Measurements from ENCODE around the gene HEPACAM. TPM values are rescaled to one million over a fixed set of nuclear protein-coding genes. Genes with fewer than 3 reads are reported as not detected.
A peak's percentile ranks its signal among the peaks of the same experiment; 100 is the strongest.

HEPACAM gene
- total RNA-seq, 1 donor from 2014 or later: 3.4 TPM

DNA sequence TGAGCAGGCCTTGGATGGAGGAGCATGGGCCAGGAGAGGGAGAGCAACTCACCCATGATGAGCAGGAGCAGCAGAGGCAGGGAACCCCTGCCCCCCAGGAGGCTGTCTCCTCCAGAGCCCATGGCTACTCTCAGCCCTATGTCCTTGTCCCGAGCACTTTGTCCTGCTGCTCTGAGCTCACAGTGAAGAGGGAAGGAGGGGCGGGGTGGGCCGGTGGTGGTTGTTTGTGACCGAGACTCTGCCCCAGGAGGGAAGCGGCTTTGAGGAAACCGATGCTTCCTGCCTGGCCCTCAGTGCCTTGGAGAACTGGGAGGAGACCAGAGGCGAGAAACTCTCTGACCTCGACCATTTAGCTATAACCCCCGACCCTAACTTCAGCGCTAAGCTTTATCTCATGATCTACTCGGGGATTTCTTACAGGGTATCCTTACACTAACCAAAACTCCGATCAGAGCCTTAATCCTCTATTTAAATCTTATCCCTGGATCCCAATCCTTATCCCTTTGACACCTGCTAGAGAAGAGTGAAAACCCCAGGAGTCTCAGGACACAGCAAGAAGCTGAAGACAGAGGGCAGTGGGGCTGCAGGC is 38.1 kb downstream of the HEPACAM start, which contains the start of gene ROBO4:
Gene ROBO4, minus strand, starts transcription at position 192 of the 589 bp plus-strand sequence. Its CDS starts 70 bp downstream, at position 122.
- Histone ChIP-seq H3K36me3 (no peaks in the 10 kb centered on the region), H3K9me3 (no peaks in the 10 kb centered on the region), H3K4me1 (peaks cover 9% of the 10 kb centered on the region), H3K4me3 (peak within 1 kb of the TSS; percentile 12 to 30), H3K27me3 (no peaks in the 10 kb centered on the region), H3K27ac (peak within 1 kb of the TSS; percentile 60)
- peak; percentile 81 to 85 for DNase-seq (ENCODE audit: extremely low spot score in 2 of 2)
- TF ChIP-seq POLR2AphosphoS5 (IDR thresholded peaks at IDR 0.05; ENCODE audit: insufficient read depth in 1 of 2, low read depth in 1 of 2): no peak
- no peak for TF ChIP-seq CTCF (IDR thresholded peaks at IDR 0.05)
- TF ChIP-seq POLR2A (IDR thresholded peaks at IDR 0.05): no peak
- intact Hi-C loops (cut with DNase I): no loop called here

DNA sequence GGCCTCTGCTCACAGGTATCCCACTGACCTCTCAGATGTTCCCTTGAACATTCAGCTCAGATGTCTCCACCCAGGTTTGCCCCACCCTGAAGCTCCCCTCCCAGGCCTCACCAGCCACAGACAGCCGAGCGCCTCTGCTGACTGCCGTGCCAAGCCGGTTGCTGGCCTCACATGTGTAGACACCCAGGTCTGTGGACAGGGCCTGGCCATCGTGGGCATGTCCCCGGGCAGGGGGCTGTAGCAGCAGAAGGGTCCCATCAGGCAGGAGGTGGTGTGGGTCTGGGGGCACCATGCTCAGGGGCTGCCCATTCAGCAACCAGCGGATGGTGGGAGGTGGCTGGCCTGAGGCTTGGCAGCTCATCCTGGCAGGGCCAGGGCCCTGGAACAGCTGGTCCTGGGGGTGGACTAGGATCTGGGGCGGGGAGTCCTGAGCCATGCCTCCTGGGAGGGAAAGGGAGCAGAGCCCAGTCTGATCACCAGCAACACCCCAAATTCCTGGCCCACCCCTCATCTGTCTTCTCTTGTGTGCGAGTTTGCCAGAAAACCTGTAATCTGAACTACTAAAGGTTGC is 38.9 kb downstream of the HEPACAM start:
- H3K27me3 ChIP-seq: no peaks in the 10 kb centered on the region
- peak overlapping the region; percentile 60 for H3K27ac ChIP-seq
- H3K4me3 ChIP-seq: peak overlapping the region; percentile 12 to 30
- H3K4me1 ChIP-seq: peaks cover 9% of the 10 kb centered on the region
- H3K9me3 ChIP-seq: no peaks in the 10 kb centered on the region
- H3K36me3 ChIP-seq: no peaks in the 10 kb centered on the region
- TF ChIP-seq POLR2A (IDR thresholded peaks at IDR 0.05) (no peak), CTCF (IDR thresholded peaks at IDR 0.05) (no peak), POLR2AphosphoS5 (IDR thresholded peaks at IDR 0.05; ENCODE audit: insufficient read depth in 1 of 2, low read depth in 1 of 2) (no peak)
- peak in 1 of 2 donors; percentile 88 for DNase-seq (ENCODE audit: extremely low spot score in 2 of 2)
- intact Hi-C loops (cut with DNase I): no loop called here

- TF ChIP-seq POLR2AphosphoS5 (IDR thresholded peaks at IDR 0.05; ENCODE audit: insufficient read depth in 1 of 2, low read depth in 1 of 2) (no peak), POLR2A (IDR thresholded peaks at IDR 0.05) (no peak), CTCF (IDR thresholded peaks at IDR 0.05) (no peak)
- peak overlapping the region; percentile 60 for H3K27ac ChIP-seq
- H3K4me3 ChIP-seq: peak overlapping the region; percentile 12 to 30
- intact Hi-C loops (cut with DNase I): no loop called here
- H3K27me3 ChIP-seq: no peaks in the 10 kb centered on the region
- DNase-seq (ENCODE audit: extremely low spot score in 2 of 2): peak in 1 of 2 donors; percentile 90
- H3K9me3 ChIP-seq: no peaks in the 10 kb centered on the region
- H3K36me3 ChIP-seq: no peaks in the 10 kb centered on the region
- peaks cover 9% of the 10 kb centered on the region for H3K4me1 ChIP-seq
Measured at GRCh38 chr11:124896071-124896750, 39.6 kb downstream of the HEPACAM start.

DNA sequence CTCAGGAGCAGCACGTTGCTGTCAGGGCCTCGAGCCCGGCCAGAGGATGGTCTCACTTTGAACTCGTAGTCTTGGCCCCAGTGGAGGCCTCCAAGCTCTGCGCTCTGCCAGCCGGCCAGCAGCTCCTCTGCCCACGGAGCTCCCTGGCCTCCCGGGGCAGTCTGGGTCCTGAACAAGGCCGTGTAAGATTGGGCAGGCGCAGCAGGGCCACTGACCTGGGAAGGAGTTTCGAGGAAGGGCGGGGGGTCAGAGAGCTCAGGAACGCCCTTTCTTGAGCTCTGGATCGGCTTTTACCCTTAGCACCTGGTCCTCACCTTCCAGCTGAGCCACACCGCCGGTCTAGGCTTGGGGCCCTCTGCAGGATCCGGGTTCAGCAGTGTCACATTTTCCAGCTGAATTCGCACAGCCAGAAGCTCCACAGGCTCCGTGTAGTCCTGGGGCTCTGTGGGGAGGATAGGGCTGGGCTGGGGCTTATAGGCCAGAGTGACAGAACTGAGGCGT is 40.3 kb downstream of the HEPACAM start:
- Histone ChIP-seq H3K36me3 (no peaks in the 10 kb centered on the region), H3K4me1 (peaks cover 9% of the 10 kb centered on the region), H3K9me3 (no peaks in the 10 kb centered on the region), H3K27ac (peak overlapping the region; percentile 60), H3K27me3 (no peaks in the 10 kb centered on the region), H3K4me3 (peak overlapping the region in 1 of 2 donors; percentile 30)
- peak; percentile 75 to 87 for DNase-seq (ENCODE audit: extremely low spot score in 2 of 2)
- intact Hi-C loops (cut with DNase I): no loop called here
- TF ChIP-seq CTCF (IDR thresholded peaks at IDR 0.05): no peak
- TF ChIP-seq POLR2A (IDR thresholded peaks at IDR 0.05): no peak
- no peak for TF ChIP-seq POLR2AphosphoS5 (IDR thresholded peaks at IDR 0.05; ENCODE audit: insufficient read depth in 1 of 2, low read depth in 1 of 2)

Data from vagina (tissue), 2 donors.